Measurements from ENCODE around the gene SMPD3. TPM values are rescaled to one million over a fixed set of nuclear protein-coding genes. Genes with fewer than 3 reads are reported as not detected.

SMPD3 gene
- total RNA-seq, 1 donor from 2014 or later = 0.38 TPM

DNA sequence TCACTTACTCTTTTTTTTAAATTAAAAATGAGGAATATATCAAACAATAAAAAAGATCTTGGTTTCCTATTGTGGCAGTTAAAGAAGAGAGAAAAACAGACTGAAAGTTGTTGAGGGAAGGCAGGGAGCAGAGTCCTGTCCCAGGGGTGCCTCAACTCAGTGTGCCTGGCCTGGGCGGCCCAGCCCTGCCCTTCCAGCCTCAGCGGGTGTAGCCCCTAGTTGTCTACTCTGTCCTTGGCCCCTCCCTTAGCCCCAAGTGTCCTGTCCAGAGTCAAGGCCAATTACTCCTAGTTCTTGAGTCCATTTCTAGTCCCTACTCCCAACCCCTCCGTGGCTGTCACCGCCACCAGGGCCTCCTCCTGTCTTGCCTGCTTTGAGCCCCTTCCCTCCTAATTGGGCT is 52.5 kb downstream of the SMPD3 start:
- no peaks in the 10 kb centered on the region for H3K36me3 ChIP-seq (ENCODE audit: control insufficient read depth, insufficient read depth, low read length)
- H3K4me3 ChIP-seq (ENCODE audit: low read depth, low read length) = no peak overlapping the region
- no peak for DNase-seq (ENCODE audit: low read depth)
- TF ChIP-seq, protein P1, sequence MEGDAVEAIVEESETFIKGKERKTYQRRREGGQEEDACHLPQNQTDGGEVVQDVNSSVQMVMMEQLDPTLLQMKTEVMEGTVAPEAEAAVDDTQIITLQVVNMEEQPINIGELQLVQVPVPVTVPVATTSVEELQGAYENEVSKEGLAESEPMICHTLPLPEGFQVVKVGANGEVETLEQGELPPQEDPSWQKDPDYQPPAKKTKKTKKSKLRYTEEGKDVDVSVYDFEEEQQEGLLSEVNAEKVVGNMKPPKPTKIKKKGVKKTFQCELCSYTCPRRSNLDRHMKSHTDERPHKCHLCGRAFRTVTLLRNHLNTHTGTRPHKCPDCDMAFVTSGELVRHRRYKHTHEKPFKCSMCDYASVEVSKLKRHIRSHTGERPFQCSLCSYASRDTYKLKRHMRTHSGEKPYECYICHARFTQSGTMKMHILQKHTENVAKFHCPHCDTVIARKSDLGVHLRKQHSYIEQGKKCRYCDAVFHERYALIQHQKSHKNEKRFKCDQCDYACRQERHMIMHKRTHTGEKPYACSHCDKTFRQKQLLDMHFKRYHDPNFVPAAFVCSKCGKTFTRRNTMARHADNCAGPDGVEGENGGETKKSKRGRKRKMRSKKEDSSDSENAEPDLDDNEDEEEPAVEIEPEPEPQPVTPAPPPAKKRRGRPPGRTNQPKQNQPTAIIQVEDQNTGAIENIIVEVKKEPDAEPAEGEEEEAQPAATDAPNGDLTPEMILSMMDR (IDR thresholded peaks at IDR 0.05; ENCODE audit: insufficient read depth, low read length, poor library complexity, severe bottlenecking) = no peak
- H3K27me3 ChIP-seq (ENCODE audit: control insufficient read depth, insufficient read depth, low read length) = peaks cover 3% of the 10 kb centered on the region

DNA sequence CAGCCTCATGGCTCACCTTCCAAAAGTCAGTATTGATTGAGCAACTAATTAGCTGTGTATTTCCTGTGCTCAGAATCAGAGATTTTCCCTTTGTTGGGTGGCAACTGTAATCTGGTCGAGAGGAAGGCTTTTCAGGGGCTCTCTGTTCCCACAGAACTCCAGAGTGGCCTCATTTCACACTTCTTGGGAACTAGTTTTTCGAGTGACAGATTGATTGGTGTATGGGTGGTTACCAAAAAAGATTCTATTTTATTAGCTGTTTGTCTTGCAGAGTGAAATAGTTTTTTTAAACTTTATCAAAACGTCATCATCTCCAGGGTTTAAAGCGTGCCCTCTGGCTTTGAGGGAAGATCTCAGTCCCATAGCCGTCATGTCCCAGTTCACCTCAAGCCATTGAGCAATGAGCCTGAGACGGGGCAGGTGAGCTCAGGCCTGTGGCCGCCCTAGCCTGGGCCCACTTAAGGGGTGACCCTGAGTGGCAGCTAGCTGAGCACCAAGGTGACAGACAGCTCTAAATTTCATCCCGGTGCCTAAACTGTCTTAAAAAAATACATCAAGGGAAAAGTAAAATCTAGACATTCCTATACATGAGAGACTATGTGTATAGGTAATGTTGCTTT is 53.0 kb downstream of the SMPD3 start:
- Histone ChIP-seq H3K27me3 (ENCODE audit: control insufficient read depth, insufficient read depth, low read length) (peaks cover 3% of the 10 kb centered on the region), H3K4me3 (ENCODE audit: low read depth, low read length) (no peak overlapping the region), H3K36me3 (ENCODE audit: control insufficient read depth, insufficient read depth, low read length) (no peaks in the 10 kb centered on the region)
- TF ChIP-seq, protein P1 (IDR thresholded peaks at IDR 0.05; ENCODE audit: insufficient read depth, low read length, poor library complexity, severe bottlenecking) = no peak
- DNase-seq (ENCODE audit: low read depth) = no peak

DNA sequence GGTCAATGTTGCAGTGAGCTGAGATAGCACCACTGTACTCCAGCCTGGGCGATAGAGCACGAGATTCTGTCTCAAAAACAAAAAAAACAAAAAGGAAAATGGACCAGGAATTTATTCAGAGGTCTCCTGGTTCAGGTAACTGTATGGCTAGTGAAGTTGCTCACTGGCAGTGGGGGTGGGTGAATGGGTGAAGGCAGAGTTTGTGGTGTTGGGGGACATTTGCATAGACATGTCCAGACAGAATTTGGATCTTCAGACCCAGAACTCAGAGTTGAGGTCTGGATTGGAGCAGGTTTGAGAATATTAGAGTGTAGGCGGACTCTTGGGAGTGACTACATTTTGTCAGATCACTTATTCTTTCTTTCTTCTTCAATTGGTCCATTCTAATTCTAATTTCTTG is 55.0 kb downstream of the SMPD3 start:
- Histone ChIP-seq H3K36me3 (ENCODE audit: control insufficient read depth, insufficient read depth, low read length) (no peaks in the 10 kb centered on the region), H3K27me3 (ENCODE audit: control insufficient read depth, insufficient read depth, low read length) (peaks cover 3% of the 10 kb centered on the region), H3K4me3 (ENCODE audit: low read depth, low read length) (no peak overlapping the region)
- TF ChIP-seq, protein P1 (IDR thresholded peaks at IDR 0.05; ENCODE audit: insufficient read depth, low read length, poor library complexity, severe bottlenecking) = no peak
- DNase-seq (ENCODE audit: low read depth) = no peak

DNA sequence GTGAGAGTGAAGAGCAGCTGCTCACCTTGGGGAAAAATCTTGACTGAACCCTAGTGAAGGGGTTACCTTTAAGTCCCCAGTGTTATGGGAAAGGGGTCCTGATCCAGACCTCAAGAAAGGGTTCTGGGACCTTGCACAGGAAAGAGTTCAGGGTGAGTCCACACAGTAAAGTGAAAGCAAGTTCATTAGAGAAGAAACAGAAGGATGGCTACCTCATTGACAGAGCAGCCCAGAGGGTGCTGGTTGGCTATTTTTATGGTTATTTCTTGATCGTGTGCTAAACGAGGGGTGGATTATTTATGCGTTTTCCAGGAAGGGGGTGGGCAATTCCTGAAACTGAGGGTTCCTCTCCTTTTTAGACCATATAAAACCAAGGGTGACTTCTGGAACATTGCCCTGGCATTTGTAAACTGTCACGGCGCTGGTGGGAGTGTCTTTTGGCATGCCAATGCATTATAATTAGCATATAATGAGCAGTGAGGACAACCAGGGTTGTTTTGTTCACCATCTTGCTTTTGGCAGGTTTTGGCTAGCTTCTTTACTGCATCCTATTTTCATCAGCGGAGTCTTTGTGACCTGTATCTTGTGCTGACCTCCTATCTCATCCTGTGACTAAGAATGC is 58.4 kb downstream of the SMPD3 start:
- Histone ChIP-seq H3K4me3 (ENCODE audit: low read depth, low read length) (no peak overlapping the region), H3K27me3 (ENCODE audit: control insufficient read depth, insufficient read depth, low read length) (no peaks in the 10 kb centered on the region), H3K36me3 (ENCODE audit: control insufficient read depth, insufficient read depth, low read length) (no peaks in the 10 kb centered on the region)
- TF ChIP-seq, protein P1 (IDR thresholded peaks at IDR 0.05; ENCODE audit: insufficient read depth, low read length, poor library complexity, severe bottlenecking) = no peak
- DNase-seq (ENCODE audit: low read depth) = no peak

DNA sequence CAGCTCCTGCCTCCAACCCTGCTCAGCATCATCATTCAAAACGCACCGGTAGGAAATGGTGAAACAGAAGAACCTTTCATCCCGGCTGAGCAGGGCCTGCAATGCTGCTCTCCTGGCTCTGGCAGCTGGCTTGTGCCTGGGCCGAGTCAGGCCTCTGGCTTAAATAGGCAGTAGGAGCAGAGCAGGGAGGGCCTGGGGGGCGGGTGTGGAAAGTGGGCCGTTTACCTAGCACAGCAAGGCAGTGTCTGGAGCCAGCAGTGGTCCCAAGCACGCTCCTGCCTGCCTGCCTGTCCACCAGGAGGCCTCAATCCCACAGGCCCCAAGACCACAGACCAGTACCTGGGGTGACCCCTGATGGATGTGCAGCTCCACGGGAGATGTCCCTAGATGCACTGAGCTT is 59.3 kb downstream of the SMPD3 start:
- Histone ChIP-seq H3K36me3 (ENCODE audit: control insufficient read depth, insufficient read depth, low read length) (no peaks in the 10 kb centered on the region), H3K4me3 (ENCODE audit: low read depth, low read length) (no peak overlapping the region), H3K27me3 (ENCODE audit: control insufficient read depth, insufficient read depth, low read length) (no peaks in the 10 kb centered on the region)
- TF ChIP-seq, protein P1 (IDR thresholded peaks at IDR 0.05; ENCODE audit: insufficient read depth, low read length, poor library complexity, severe bottlenecking) = no peak
- no peak for DNase-seq (ENCODE audit: low read depth)

DNA sequence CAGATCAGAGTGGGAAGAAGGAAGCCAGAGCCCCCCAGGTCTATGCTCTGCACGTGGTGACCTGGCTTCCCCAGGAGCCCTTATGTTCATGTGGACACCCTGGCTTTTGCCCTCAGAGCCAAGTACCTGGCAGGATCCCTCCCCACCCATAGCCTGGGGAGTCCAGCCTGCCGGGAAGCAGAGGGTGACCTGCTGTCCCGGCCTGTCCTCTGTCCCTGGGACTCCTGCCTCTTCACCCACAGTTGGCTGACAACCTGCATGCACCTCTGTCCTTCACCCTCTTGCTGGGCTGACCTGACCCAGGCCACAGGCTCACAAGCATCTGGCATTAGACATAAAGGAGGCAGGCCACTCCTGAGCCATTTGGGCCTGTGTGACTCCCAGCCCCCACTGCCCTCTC is 60.2 kb downstream of the SMPD3 start:
- TF ChIP-seq, protein P1 (IDR thresholded peaks at IDR 0.05; ENCODE audit: insufficient read depth, low read length, poor library complexity, severe bottlenecking) = no peak
- Histone ChIP-seq H3K4me3 (ENCODE audit: low read depth, low read length) (no peak overlapping the region), H3K36me3 (ENCODE audit: control insufficient read depth, insufficient read depth, low read length) (no peaks in the 10 kb centered on the region), H3K27me3 (ENCODE audit: control insufficient read depth, insufficient read depth, low read length) (no peaks in the 10 kb centered on the region)
- DNase-seq (ENCODE audit: low read depth) = no peak

Data from kidney epithelial cell (primary cell).